ENCODE measurements around the gene P2RY8. TPM values are rescaled to one million over a fixed set of nuclear protein-coding genes. Genes with fewer than 3 reads are reported as not detected.
A peak's percentile ranks its signal among the peaks of the same experiment; 100 is the strongest.
"Not testable (repeated sequence)": the region's sequence is repeated elsewhere in the genome, so short reads cannot be mapped to it uniquely, and the experiment has no call there.

Gene P2RY8
- total RNA-seq, 3 donors from 2014 or later = 0.87 to 2.0 (median 2.0) TPM

GRCh38 chrX:1493877-1494510 is 43.0 kb downstream of the P2RY8 start:
- intact Hi-C loops (cut with DNase I, micrococcal nuclease) = no loop called here
- Histone ChIP-seq H3K36me3 (ENCODE audit: low read depth) (no peaks in the 10 kb centered on the region), H3K9me3 (no peaks in the 10 kb centered on the region), H3K4me3 (no peak overlapping the region), H3K4me1 (ENCODE audit: low read depth) (no peaks in the 10 kb centered on the region)
- ATAC-seq (peak; percentile 69), DNase-seq (no peak)
- no peak for TF ChIP-seq CTCF (IDR thresholded peaks at IDR 0.05)

GRCh38 chrX:1493412-1493811 is 43.6 kb downstream of the P2RY8 start:
- Histone ChIP-seq H3K36me3 (ENCODE audit: low read depth) (no peaks in the 10 kb centered on the region), H3K4me1 (ENCODE audit: low read depth) (no peaks in the 10 kb centered on the region), H3K9me3 (no peaks in the 10 kb centered on the region), H3K4me3 (no peak overlapping the region)
- TF ChIP-seq CTCF (IDR thresholded peaks at IDR 0.05) = no peak
- ATAC-seq (peak; percentile 9), DNase-seq (no peak)
- intact Hi-C loops (cut with DNase I, micrococcal nuclease) = no loop called here

- no peaks in the 10 kb centered on the region for H3K36me3 ChIP-seq (ENCODE audit: low read depth)
- H3K4me1 ChIP-seq (ENCODE audit: low read depth) = no peaks in the 10 kb centered on the region
- DNase-seq (no peak), ATAC-seq (no peak)
- no peaks in the 10 kb centered on the region for H3K9me3 ChIP-seq
- H3K4me3 ChIP-seq = no peak overlapping the region
- intact Hi-C loops (cut with DNase I, micrococcal nuclease) = no loop called here
- no peak for TF ChIP-seq CTCF (IDR thresholded peaks at IDR 0.05)
These were observed 44.5 kb downstream of the P2RY8 start for GRCh38 chrX:1492421-1493012.

- H3K4me1 ChIP-seq (ENCODE audit: low read depth) = no peaks in the 10 kb centered on the region
- no peaks in the 10 kb centered on the region for H3K36me3 ChIP-seq (ENCODE audit: low read depth)
- no peak overlapping the region for H3K4me3 ChIP-seq
- intact Hi-C loops (cut with DNase I, micrococcal nuclease) = no loop called here
- no peaks in the 10 kb centered on the region for H3K9me3 ChIP-seq
- DNase-seq (no peak), ATAC-seq (peak; percentile 54)
- TF ChIP-seq CTCF (IDR thresholded peaks at IDR 0.05) = no peak
These were observed 45.1 kb downstream of the P2RY8 start for GRCh38 chrX:1491851-1492349.

GRCh38 chrX:1491248-1491647 is 45.7 kb downstream of the P2RY8 start:
- DNase-seq; intact Hi-C loops (cut with DNase I, micrococcal nuclease); H3K36me3 ChIP-seq (ENCODE audit: low read depth); H3K9me3 ChIP-seq; ATAC-seq; H3K4me1 ChIP-seq (ENCODE audit: low read depth); H3K4me3 ChIP-seq: not testable (repeated sequence)

- H3K4me3 ChIP-seq; H3K36me3 ChIP-seq (ENCODE audit: low read depth); intact Hi-C loops (cut with DNase I, micrococcal nuclease); ATAC-seq; H3K9me3 ChIP-seq; DNase-seq; H3K4me1 ChIP-seq (ENCODE audit: low read depth): not testable (repeated sequence)
These were observed 46.3 kb downstream of the P2RY8 start for GRCh38 chrX:1490723-1491122.

GRCh38 chrX:1489354-1489753 is 47.6 kb downstream of the P2RY8 start:
- ATAC-seq; H3K9me3 ChIP-seq; H3K4me3 ChIP-seq; intact Hi-C loops (cut with DNase I, micrococcal nuclease); H3K4me1 ChIP-seq (ENCODE audit: low read depth); DNase-seq; H3K36me3 ChIP-seq (ENCODE audit: low read depth): not testable (repeated sequence)

Measured in mucosa of descending colon (tissue), 3 donors.